SIG-M5 (cell line): Measurements from ENCODE around the gene CYB5R3.
"Not testable (repeated sequence)": the region's sequence is repeated elsewhere in the genome, so short reads cannot be mapped to it uniquely, and the experiment has no call there.

ENCODE experiments used
- DNase-seq: peaks from one replicate; lab custom pipeline; 2025; lab: John Stamatoyannopoulos, UW

Gene CYB5R3

GRCh38 chr22:42623301-42623751 is 25.9 kb downstream of the CYB5R3 start:
- DNase-seq: no peak

- DNase-seq: no peak
Measured at GRCh38 chr22:42622061-42622710, 27.0 kb downstream of the CYB5R3 start.

DNA sequence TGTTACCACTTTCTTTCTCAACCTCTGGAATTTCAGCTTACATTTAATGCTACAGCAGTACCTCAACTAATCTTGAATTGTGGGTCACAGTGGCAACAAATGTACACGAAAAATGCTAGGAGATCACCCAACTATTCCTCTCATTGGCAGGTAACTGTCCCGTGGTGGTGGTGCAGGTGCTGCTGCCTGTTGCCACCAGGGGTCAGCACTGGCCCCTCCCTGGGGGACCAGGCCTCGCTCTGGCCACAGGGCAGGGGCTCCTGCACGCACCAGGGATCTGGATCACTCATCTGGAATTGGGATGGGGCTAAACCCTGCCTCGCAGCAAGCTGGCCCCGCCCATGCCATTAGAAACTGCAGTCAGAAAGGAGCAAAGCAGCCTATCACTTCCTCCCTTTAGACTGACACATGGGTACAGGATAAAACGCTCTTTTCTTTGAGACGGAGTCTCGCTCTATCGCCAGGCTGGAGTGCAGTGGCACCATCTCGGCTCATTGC is 27.6 kb downstream of the CYB5R3 start:
- no peak for DNase-seq

DNA sequence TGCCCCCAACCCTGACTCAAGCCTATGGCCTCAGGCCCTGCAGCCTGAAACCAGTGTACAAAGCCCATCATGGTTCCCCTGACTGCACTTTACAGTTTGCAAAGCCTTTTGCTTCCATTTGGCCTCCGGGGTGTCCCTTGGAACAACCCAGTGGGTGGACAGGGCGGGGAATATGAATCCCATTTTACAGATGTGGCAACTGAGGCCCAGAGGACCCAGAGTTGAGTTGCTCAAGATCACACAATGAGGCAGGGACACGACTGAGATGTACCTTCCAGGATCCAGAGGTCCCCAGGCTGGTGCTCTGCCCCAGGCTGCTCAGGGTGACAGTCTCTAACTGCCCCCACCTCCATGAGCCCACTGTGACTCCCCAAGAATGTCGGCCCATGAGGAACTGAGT is 29.1 kb downstream of the CYB5R3 start:
- DNase-seq: no peak

- DNase-seq: no peak
Measured at GRCh38 chr22:42619261-42620063, 29.7 kb downstream of the CYB5R3 start.

GRCh38 chr22:42617155-42617983 is 31.8 kb downstream of the CYB5R3 start:
- DNase-seq: no peak

DNA sequence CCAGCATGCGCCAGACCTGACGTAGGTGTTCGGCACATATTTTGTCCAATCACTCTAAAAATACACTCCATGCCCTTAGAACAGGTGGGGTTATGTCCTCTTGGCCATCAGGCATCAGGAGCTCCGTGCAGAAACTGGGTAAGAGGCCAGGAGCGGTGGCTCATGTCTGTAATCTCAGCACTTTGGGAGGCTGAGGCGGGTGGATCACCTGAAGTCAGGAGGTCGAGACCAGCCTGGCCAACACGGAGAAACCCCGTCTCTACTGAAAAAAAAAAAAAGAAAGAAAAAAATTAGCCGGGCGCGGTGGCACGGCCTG is 33.4 kb downstream of the CYB5R3 start:
- DNase-seq: not testable (repeated sequence)

DNA sequence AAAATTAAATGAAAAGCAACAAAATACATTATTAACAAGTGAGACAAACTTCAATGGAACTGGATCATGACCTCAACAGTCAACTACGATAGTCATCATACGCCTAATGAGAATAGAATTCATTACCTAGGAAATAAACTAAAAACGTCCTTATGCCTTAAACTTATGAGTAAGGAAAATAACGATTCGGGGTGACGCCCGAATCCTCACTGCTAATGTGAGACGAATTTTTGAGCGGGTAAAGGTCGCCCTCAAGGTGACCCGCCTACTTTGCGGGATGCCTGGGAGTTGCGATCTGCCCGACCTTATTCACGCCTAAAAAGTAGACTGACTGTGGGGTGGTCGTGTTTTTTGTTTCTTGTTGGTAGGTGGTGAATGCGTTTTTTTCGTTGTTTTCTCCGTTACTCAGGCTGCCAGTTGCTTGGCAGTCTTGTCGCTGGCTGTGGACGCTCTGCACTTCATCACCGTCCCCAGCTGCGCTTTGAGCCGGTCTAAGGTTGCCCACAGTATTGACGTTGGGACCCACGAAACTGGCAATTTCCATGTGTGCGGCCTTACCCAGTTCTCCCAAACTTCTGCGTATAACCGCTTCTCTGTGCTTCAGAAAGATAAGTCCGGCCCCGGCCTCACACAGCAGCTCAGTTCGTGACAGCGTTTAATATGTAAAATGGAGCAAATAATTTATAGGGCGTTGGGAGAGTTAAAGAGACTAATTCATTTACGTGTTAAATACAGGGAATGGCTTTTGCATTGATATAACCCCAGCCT is 33.9 kb downstream of the CYB5R3 start:
- peak; percentile 96 for DNase-seq

DNA sequence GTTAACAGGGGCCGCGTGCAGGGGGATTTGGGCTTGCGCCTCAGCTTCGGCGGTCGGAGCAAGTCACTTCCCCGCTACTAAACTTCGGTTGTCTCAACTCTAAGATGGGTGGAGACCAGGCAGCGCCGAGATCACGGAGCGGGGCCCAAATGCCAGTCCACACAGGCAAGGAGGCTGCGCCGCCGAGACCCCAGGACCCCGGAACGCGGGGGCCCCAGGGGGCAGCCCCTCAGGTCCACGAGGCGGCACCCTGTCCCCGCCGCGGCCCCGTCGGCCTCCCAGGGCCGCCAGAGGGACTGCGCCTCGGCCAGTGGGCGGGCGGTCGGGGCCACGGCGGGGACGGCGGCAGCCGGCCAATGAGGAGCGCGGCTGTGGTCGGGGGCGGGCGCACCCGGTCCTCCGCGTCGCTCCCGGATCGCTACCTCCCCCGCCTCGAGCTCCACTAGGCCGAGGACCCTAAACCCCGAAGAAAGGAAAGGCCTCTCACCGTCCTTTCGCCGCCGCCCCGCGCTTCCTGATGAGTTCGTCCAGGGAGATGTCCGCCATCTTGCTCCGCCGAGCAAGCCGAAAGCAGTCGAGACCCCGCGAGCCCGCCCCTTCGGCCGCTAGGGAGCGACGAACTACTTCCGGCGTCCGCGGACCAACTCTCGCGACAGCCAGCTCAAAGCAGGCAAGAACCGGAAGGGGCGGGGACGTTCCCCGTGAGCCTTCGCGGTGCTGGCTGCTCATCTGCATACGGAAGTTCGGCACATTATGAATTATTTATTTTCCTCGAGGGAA is 34.7 kb downstream of the CYB5R3 start, which contains the start of gene POLDIP3:
POLDIP3 (minus strand) TSS at position 572 of the 780 bp plus-strand sequence; CDS start at position 546, 26 bp downstream.
- peak; percentile 69 for DNase-seq

DNA sequence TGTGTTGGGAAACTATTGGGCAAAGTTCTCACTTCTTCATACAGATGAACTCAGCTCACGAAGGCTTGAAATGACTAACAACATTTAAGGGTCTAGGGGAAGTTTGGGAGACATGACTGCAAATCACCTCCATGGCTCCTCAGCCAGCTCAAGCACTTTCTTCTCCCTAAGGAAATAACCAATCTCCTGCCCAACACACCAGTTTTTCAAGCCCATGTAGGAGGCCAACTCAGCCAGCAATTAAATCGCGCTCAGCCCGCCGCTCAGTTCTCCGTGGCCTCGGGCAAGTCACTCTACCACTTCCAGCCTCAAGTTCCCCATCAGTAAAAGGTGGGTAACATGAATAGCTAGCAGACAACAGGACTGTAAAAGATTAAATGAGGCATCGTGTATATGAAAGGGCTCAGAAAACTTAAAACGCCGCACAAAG is 35.3 kb downstream of the CYB5R3 start:
- DNase-seq: peak; percentile 37

- no peak for DNase-seq
Measured at GRCh38 chr22:42612336-42612735, 36.9 kb downstream of the CYB5R3 start.

DNA sequence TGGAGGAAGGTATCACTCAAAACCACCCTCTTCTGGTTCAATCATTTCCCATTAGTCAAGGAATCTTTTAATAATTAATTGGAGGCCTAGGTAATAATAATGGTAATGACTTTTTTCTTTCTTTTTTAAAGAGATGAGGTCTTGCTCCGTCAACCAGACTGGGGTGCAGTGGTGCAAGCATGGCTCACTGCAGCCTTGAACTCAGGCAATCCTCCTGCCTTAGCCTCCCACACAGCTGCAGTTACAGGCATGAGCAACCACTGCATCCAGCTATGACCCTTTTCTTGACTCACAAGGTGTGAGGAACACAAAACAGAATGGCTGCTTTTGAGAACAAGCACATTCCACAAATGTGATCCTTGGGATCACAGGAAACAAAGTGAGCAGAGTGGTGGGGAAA is 38.1 kb downstream of the CYB5R3 start:
- DNase-seq: no peak

GRCh38 chr22:42610186-42610585 is 39.0 kb downstream of the CYB5R3 start:
- no peak for DNase-seq

DNA sequence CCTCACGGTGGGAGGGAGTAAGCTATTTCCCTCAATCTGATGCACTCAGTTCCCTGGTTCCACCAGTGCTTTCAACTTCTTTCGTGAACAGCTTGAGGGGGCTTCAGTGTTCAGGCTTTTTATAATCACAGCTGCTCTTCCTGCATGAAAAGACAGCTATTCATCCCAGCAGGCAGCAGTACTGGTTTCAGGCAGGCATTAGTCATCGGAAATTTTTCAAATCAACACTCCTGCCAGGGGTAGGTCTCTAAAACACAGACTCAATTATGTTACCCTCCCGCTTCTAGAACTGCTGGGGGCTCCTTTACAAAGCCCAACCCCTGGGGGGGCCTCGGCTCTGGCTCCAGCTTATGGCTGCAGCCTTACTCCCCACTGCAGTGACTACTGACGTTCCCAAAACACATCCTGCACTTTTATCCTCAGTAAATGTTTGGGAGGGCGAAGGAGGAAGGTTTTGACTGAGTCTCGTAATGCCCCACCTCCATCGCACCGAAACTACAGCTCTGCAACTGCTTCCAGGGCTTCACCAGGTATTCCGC is 40.3 kb downstream of the CYB5R3 start:
- DNase-seq: no peak

- no peak for DNase-seq
Measured at GRCh38 chr22:42608136-42608822, 40.9 kb downstream of the CYB5R3 start.

DNA sequence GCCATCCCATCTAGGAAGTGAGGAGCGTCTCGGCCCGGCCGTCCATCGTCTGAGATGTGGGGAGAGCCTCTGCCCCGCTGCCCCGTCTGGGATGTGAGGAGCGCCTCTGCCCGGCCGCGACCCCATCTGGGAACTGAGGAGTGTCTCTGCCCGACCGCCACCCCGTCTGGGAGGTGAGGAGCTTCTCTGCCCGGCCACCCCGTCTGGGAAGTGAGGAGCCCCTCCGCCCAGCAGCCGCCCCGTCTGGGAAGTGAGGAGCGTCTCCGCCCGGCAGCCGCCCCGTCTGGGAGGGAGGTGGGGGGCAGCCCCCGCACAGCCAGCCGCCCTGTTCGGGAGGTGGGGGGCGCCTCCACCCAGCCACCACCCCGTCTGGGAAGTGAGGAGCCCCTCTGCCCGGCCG is 41.6 kb downstream of the CYB5R3 start:
- not testable (repeated sequence) for DNase-seq

DNA sequence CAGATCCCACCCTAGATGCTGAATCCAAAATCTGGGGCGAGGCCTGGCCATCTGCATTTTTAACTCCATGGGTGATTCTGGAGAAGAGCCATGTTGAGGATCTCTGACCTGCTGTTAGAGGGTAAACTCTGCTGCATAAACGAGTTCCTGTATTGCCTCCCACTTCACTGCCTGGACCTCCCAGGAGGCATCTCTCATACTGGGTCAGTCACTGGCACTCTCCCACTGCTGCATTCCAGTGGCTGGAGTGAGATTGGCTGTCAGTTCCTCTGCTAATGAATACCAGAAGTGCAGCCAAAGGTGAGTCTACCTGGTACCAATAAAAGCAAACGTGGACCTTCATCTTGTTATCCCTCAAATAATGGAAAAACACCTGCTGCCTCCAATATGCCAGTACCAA is 44.8 kb downstream of the CYB5R3 start:
- DNase-seq: no peak

GRCh38 chr22:42603427-42603826 is 45.8 kb downstream of the CYB5R3 start:
- DNase-seq: no peak

DNA sequence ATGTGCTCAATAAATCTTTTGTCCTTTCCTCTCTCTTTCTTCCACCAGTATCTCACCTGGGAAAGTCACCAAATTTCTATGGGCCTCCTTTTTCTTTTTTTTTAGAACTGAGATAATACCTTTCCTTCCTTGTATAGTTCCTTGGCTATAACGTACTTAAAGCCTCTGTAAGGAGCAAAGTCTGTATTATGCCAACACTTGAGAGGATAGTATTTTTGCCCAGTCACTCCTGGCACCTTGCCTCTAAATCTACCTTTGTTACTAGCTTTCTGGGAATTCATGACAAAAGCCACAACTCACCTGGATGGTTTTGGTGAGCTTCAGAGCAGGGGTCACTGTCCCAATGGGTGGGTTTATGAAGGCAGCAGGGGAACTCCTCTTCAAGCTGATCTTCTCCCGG is 46.7 kb downstream of the CYB5R3 start:
- DNase-seq: no peak

DNA sequence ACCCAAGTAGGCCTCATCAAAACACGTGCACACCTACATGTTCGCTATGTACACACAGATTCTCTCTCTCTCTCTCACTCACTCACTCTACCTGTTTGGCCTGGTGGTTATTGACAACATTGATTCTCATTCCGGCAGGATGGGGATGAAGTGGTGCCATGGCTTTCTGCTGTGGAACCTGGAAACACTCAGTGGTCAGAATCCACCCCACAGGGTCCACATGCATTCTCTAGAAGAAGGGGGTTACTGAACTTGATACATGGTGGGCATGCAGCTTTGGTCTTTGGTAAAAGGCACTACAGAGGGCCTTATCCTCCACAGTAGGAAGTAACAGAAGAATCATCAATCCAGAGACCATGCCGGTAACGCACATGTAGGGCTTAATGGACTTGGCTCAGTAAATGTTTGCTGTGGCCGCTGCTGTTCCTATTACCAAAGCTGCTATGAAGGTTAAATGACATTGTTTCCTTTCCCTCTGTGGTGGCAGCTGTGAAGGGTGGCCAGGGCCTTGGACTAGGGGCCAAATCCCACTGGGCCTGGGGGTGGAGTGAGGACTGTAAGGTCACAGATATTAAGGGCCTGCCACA is 47.2 kb downstream of the CYB5R3 start:
- no peak for DNase-seq
